Limb (tissue), 2 donors: ENCODE measurements around the gene ACAP2.
A peak's percentile ranks its signal among the peaks of the same experiment; 100 is the strongest.
"Not testable (repeated sequence)": the region's sequence is repeated elsewhere in the genome, so short reads cannot be mapped to it uniquely, and the experiment has no call there.

Source experiments
- DNase-seq, 2 donors: peaks; one replicate each; pipeline ENCODE4 v3.0.0-alpha.2; 2016; ENCODE audit errors: extremely low spot score in 2 of 2

Gene ACAP2

DNA sequence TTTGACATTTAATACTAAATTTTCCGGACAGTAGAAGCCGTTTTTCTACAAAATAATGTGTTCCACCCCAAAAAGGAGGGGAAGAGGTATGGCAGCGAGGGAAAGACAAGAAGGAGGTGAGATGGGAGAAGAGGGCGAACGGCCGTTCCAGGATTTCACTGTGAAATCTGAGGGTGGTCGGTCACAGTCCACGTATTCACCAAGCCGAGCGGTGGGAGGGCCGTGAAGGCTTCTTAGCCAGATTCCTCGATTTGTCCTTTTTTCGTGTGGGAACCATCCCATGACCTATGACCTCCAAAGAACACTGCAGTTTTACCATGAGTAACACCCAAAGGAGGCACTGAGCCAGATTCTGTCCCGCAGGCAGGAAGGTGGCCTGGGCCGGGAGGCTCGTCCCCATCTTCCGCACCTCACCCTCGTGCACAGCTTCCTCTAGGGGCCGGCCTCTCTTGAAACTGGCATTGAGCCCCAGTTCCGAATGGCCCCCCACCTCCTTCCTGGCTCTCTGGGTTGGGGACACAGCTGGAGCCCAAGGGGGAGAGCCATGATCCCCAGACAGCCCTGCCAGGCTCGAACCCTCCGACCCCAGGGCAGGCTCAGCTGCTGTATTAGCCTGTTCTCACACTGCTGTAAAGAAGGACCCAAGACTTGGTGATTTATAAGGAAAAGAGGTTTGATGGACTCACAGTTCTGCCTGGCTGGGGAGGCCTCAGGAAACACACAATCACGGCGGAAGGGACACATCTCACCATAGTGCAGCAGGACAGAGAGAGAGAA lies 195.5 kb downstream of the ACAP2 start:
- peak in 1 of 2 donors; percentile 24 for DNase-seq

- peak in 1 of 2 donors; percentile 49 for DNase-seq
These were observed 196.2 kb downstream of the ACAP2 start for GRCh38 chr3:195246581-195246995.

DNA sequence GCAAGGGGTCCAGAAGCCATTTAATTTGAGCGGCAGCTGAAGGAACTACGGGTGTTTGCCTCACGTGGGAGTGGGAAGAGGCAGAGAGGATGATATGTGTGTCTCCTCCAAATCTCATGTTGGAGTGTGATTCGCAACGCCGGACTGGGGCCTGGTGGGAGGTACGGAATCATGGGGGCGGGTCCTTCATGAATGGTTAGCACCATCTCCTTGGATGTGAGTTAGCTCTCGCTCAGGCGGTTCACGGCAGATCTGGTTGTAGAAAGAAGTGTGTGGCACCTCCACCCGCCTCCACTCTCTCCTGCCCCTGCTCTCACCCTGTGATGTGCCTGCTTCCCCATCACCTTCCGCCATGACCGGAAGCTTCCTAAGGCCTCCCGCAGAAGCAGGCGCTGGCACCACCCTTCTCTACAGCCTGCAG lies 197.3 kb downstream of the ACAP2 start:
- peak in 1 of 2 donors; percentile 19 for DNase-seq

- DNase-seq = peak in 1 of 2 donors; percentile 19
These were observed 201.0 kb downstream of the ACAP2 start for GRCh38 chr3:195241592-195242355.

GRCh38 chr3:195240939-195241338 lies 201.9 kb downstream of the ACAP2 start:
- peak in 1 of 2 donors; percentile 11 for DNase-seq

DNA sequence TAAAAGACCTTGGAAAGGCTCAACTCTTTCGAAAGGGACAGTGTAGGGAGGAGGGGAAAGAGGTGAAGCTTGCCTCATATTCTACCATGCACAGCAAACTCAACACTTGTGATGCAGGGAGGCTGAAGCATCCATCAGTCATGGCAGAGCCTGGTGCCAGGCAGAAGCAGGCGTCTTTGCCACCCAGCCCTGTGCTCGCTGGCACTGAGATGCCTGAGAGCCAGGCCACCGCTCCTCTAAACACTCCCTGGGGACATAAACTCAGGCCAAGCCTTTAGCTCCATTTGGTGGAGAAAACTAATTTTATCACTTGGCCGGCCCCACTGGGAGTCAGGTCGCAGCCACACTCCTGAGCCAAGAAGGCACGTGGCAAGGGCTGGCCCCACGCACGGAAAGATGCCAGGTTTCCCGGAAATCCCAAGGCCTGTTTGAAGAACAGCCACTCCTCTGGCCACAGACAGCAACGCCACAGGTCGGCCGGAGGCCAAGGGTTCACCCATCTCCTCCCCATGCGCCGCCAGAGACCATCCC lies 202.6 kb downstream of the ACAP2 start:
- DNase-seq = peak in 1 of 2 donors; percentile 16

GRCh38 chr3:195239121-195239520 lies 203.7 kb downstream of the ACAP2 start:
- DNase-seq = peak in 1 of 2 donors; percentile 12

GRCh38 chr3:195238586-195239118 lies 204.2 kb downstream of the ACAP2 start:
- peak; percentile 36 to 55 for DNase-seq

- peak in 1 of 2 donors; percentile 15 for DNase-seq
These were observed 204.7 kb downstream of the ACAP2 start for GRCh38 chr3:195238081-195238571.

GRCh38 chr3:195236801-195237570 lies 205.8 kb downstream of the ACAP2 start:
- peak in 1 of 2 donors; percentile 10 for DNase-seq

- peak in 1 of 2 donors; percentile 7 for DNase-seq
These were observed 206.6 kb downstream of the ACAP2 start for GRCh38 chr3:195236076-195236798.

- DNase-seq = no peak
These were observed 212.6 kb downstream of the ACAP2 start for GRCh38 chr3:195230244-195230643.

- not testable (repeated sequence) for DNase-seq
These were observed 213.9 kb downstream of the ACAP2 start for GRCh38 chr3:195228886-195229285.

GRCh38 chr3:195227871-195228270 lies 214.9 kb downstream of the ACAP2 start:
- peak in 1 of 2 donors; percentile 16 for DNase-seq

GRCh38 chr3:195226900-195227447 lies 215.8 kb downstream of the ACAP2 start:
- peak in 1 of 2 donors; percentile 28 for DNase-seq

- no peak for DNase-seq
These were observed 216.4 kb downstream of the ACAP2 start for GRCh38 chr3:195226445-195226844.

DNA sequence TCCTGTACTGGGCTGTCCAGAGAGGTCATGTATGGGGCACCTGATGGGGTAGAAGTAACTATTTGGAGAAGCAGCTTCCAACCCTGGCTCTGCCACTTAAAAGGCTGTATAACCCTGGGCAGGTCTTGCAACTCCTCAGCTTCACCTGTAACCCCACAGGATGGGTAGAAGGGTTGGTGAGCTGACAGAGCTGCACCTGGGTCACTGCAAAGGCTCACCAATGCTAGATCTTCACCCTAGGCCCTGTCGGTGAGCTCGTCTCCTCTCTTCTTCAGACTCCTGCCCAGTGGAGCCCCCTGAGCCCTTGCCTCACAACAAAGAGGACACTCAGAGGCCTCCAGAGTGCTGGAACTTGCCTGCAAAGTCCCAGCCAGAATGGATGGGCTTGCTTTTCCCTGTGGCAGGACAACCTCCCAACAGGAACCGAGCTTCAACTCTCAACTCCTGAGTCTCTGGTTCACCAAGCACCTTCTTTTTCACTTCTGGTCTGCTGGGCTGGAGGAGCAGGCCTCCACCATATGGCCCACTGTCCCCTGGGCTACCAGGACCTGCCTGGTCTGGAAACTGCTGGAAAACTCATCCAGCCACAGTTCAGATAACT lies 217.7 kb downstream of the ACAP2 start:
- peak in 1 of 2 donors; percentile 11 for DNase-seq
